Testis (tissue), 2 donors: ENCODE results near the gene ZNF555.

Source experiments
- CTCF ChIP-seq, 3 experiments: fragments of 450-650 bp in 2 of 3; fragments of 200-600 bp in 1 of 3; sonication (generic) in 1 of 3; IDR thresholded peaks; one replicate each; pipeline ENCODE4 v1.5.1; 2016 to 2019; ENCODE audit warnings: antibody characterized with exemption in 3 of 3, mild to moderate bottlenecking in 2 of 3, moderate library complexity in 1 of 3
- POLR2A ChIP-seq: fragments of 450-650 bp; IDR thresholded peaks from one replicate; pipeline ENCODE4 v1.6.1; 2017; ENCODE audit warnings: antibody characterized with exemption, mild to moderate bottlenecking, moderate library complexity

GRCh38 chr19:2823646-2824045, 17.6 kb upstream of the ZNF555 start:
- no peak for TF ChIP-seq POLR2A
- no peak for TF ChIP-seq CTCF (IDR thresholded peaks at IDR 0.05)
